ENCODE data around the gene C11orf86.

C11orf86 gene

GRCh38 chr11:66970371-66970806 is 4.7 kb upstream of the C11orf86 start:
- no peak overlapping the region for H3K4me3 ChIP-seq (ENCODE audit: low read depth, low read length)
- H3K36me3 ChIP-seq, result no peaks in the 10 kb centered on the region
- no peaks in the 10 kb centered on the region; the same call in 1 of the 2 replicates for H3K4me1 ChIP-seq
- no peak for DNase-seq
- H3K9me3 ChIP-seq, result no peaks in the 10 kb centered on the region
- no peaks in the 10 kb centered on the region for H3K27me3 ChIP-seq
- TF ChIP-seq, protein P1, sequence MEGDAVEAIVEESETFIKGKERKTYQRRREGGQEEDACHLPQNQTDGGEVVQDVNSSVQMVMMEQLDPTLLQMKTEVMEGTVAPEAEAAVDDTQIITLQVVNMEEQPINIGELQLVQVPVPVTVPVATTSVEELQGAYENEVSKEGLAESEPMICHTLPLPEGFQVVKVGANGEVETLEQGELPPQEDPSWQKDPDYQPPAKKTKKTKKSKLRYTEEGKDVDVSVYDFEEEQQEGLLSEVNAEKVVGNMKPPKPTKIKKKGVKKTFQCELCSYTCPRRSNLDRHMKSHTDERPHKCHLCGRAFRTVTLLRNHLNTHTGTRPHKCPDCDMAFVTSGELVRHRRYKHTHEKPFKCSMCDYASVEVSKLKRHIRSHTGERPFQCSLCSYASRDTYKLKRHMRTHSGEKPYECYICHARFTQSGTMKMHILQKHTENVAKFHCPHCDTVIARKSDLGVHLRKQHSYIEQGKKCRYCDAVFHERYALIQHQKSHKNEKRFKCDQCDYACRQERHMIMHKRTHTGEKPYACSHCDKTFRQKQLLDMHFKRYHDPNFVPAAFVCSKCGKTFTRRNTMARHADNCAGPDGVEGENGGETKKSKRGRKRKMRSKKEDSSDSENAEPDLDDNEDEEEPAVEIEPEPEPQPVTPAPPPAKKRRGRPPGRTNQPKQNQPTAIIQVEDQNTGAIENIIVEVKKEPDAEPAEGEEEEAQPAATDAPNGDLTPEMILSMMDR (IDR thresholded peaks at IDR 0.05; ENCODE audit: low read depth, low read length), result no peak

DNA sequence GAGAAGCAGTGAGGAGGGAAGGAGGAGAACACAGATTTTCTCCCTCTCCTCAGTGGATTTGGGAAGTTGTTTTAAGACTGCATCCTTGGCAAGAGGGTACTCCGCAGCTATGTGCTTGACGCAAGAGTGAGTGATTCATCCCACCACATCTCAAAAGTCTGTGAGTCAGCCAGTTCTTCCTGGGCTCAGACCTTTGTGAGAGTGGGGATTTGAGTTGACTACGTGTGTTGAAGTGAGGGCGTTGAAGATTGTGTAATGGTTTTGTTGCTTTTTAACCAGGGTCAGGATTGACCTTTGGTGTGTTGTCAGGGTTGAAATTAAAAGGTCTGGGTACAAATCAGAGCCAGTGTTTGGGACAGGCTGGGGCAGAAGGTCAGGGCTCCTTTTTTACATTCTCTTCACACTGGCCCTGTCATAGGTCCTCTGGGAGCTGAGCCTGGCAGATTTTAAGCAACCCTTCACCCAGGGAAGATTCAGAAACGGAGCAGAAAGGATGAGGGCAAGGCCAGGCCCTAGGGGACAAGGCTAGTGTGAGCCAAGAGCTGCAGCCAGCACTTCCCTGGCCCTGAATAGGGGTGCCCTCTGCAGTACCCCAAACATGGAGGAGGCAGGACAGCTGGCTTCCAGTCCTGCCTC is 4.2 kb upstream of the C11orf86 start:
- H3K27me3 ChIP-seq, result no peaks in the 10 kb centered on the region
- DNase-seq, result no peak
- TF ChIP-seq, protein P1 (IDR thresholded peaks at IDR 0.05; ENCODE audit: low read depth, low read length), result no peak

GRCh38 chr11:66971488-66971887 is 3.6 kb upstream of the C11orf86 start:
- Histone ChIP-seq H3K9me3 (no peaks in the 10 kb centered on the region), H3K36me3 (no peaks in the 10 kb centered on the region), H3K4me3 (ENCODE audit: low read depth, low read length) (no peak overlapping the region), H3K4me1 (no peaks in the 10 kb centered on the region; the same call in 1 of the 2 replicates), H3K27me3 (no peaks in the 10 kb centered on the region)
- TF ChIP-seq, protein P1 (IDR thresholded peaks at IDR 0.05; ENCODE audit: low read depth, low read length), result no peak
- DNase-seq, result no peak

More for the DNA sequence above, 4.2 kb upstream of the C11orf86 start:
- Histone ChIP-seq H3K9me3 (no peaks in the 10 kb centered on the region), H3K4me3 (ENCODE audit: low read depth, low read length) (no peak overlapping the region), H3K36me3 (no peaks in the 10 kb centered on the region), H3K4me1 (no peaks in the 10 kb centered on the region; the same call in 1 of the 2 replicates)

GRCh38 chr11:66973956-66974580 is 1.0 kb upstream of the C11orf86 start:
- DNase-seq, result no peak
- TF ChIP-seq, protein P1 (IDR thresholded peaks at IDR 0.05; ENCODE audit: low read depth, low read length), result no peak
- Histone ChIP-seq H3K9me3 (no peaks in the 10 kb centered on the region), H3K4me1 (no peaks in the 10 kb centered on the region; the same call in 1 of the 2 replicates), H3K4me3 (ENCODE audit: low read depth, low read length) (no peak overlapping the region), H3K36me3 (no peaks in the 10 kb centered on the region), H3K27me3 (no peaks in the 10 kb centered on the region)

DNA sequence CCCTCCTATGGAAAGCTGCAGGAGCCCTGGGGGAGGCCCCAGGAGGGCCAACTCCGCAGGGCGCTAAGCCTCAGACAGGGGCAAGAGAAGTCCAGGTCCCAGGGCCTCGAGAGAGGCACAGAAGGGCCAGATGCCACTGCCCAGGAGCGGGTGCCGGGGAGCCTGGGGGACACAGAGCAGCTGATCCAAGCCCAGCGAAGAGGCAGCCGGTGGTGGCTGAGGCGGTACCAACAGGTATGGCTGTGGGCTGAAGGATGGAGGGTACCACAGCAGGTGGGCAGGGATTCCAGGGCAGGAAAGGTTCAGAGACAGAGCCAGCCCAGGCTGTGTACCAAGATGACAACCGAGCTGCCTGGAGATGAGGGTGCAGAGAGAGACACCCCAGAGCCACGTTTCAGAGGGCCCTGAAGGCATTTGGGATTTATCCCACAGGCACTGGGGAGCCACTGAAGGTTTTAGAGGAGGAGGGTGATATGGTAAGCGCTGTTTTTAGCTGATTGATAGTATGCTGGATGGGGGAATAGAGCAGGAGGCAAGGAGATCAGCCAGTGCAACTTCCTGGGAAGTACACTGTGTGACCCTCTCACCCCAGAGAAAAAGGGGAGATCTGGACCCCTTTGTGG is 412 bp downstream of the C11orf86 start:
- DNase-seq, result no peak
- Histone ChIP-seq H3K36me3 (no peaks in the 10 kb centered on the region), H3K4me3 (ENCODE audit: low read depth, low read length) (no peak overlapping the region), H3K9me3 (no peaks in the 10 kb centered on the region), H3K27me3 (no peaks in the 10 kb centered on the region), H3K4me1 (no peaks in the 10 kb centered on the region)
- TF ChIP-seq, protein P1 (IDR thresholded peaks at IDR 0.05; ENCODE audit: low read depth, low read length), result no peak

Measured in BE2C (cell line).